ENCODE measurements around the gene SULF2.

- TF ChIP-seq CTCF (IDR thresholded peaks at IDR 0.05; ENCODE audit: poor library complexity) (no peak), EZH2 (IDR thresholded peaks at IDR 0.05; ENCODE audit: borderline replicate concordance) (no peak), EZH2phosphoT487 (IDR thresholded peaks at IDR 0.05; ENCODE audit: low read depth, severe bottlenecking, unreplicated experiment) (no peak)
Measured at GRCh38 chr20:47724396-47724795, 60.9 kb downstream of the SULF2 start.

Measured in hepatocyte (in vitro differentiated cells).